Fibroblast of lung (primary cell): ENCODE measurements around the gene BCL2L11.

Experiments
- CTCF ChIP-seq, 2 donors: IDR thresholded peaks in 1 of 2; conservative IDR thresholded peaks in 1 of 2; 1 replicate in 1 of 2; 2 replicates in 1 of 2; pipeline ENCODE4 v1.5.1; 2011 to 2012; ENCODE audit warnings: low read length in 2 of 2, control low read depth in 1 of 2, inconsistent platforms in 1 of 2, low read depth in 1 of 2, mild to moderate bottlenecking in 1 of 2
- EZH2 ChIP-seq: IDR thresholded peaks from 2 replicates; pipeline ENCODE4 v1.5.1; 2012; ENCODE audit warnings: low read length, control low read depth, mild to moderate bottlenecking; ENCODE audit errors: missing control alignments

- TF ChIP-seq CTCF (conservative IDR thresholded peaks at IDR 0.05 in 1 of 2, IDR thresholded peaks at IDR 0.05 in 1 of 2; ENCODE audit: low read depth in 1 of 2, low read length in 2 of 2) (no peak), EZH2 (no peak)
Measured at GRCh38 chr2:111108745-111109271, 11.9 kb upstream of the BCL2L11 start.
